Fibroblast of the aortic adventitia (primary cell): ENCODE data around the gene KDM6B. TPM values are rescaled to one million over a fixed set of nuclear protein-coding genes. Genes with fewer than 3 reads are reported as not detected.

Experiments
- DNase-seq: peaks from one replicate; pipeline ENCODE4 v3.0.0-alpha.2; 2010; ENCODE audit warnings: low read depth
- H3K4me3 ChIP-seq: 2 replicates; pipeline ENCODE4 v1.5.1; 2011; ENCODE audit warnings: low read depth, mild to moderate bottlenecking, control low read depth, low read length, moderate library complexity
- CTCF ChIP-seq: IDR thresholded peaks from 2 replicates; pipeline ENCODE4 v1.5.1; 2011; ENCODE audit warnings: mild to moderate bottlenecking, low read length, control low read depth, inconsistent platforms; ENCODE audit not compliant: insufficient read depth
- total RNA-seq: library from RNA; depleted of rRNA; stranded (reverse); fragments of >200 nt; gene quantifications from 2 replicates; pipeline ENCODE4 v1.2.3, GENCODE V29; 2012; ENCODE audit warnings: low replicate concordance

KDM6B gene
- total RNA-seq, 1 donor = 5.7 TPM

- DNase-seq = no peak
- H3K4me3 ChIP-seq = no peak overlapping the region
- TF ChIP-seq CTCF = no peak
These were observed 39.0 kb downstream of the KDM6B start for GRCh38 chr17:7873051-7873450.

- no peak overlapping the region for H3K4me3 ChIP-seq
- no peak for DNase-seq
- no peak for TF ChIP-seq CTCF
These were observed 41.9 kb downstream of the KDM6B start for GRCh38 chr17:7875804-7876370.

DNA sequence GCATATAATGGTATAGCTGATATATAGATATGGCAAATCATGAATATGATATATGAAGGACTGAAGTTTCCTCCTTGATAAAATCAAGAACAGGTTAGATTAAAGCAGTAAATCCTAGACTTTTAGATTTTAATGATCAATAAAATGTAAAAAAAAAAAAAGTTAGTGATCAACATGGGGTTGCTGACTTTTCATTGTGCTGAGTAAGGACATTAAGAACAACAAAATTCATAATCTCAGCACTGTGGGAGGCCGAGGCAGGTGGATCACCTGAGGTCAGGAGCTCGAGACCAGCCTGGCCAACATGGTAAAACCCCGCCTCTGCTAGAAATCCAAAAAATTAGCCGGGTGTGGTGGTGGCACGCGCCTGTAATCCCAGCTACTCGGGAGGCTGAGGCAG lies 44.2 kb downstream of the KDM6B start:
- H3K4me3 ChIP-seq = no peak overlapping the region
- DNase-seq = no peak
- TF ChIP-seq CTCF = no peak

- no peak overlapping the region for H3K4me3 ChIP-seq
- DNase-seq = no peak
- no peak for TF ChIP-seq CTCF
These were observed 46.3 kb downstream of the KDM6B start for GRCh38 chr17:7880076-7880868.

- H3K4me3 ChIP-seq = no peak overlapping the region
- DNase-seq = no peak
These were observed 47.4 kb downstream of the KDM6B start for GRCh38 chr17:7881276-7882054.

GRCh38 chr17:7882068-7882467 lies 48.1 kb downstream of the KDM6B start:
- DNase-seq = no peak
- no peak overlapping the region for H3K4me3 ChIP-seq
- no peak for TF ChIP-seq CTCF

More at GRCh38 chr17:7881276-7882054, 47.4 kb downstream of the KDM6B start:
- TF ChIP-seq CTCF = no peak
